Astrocyte (in vitro differentiated cells and primary cell): ENCODE measurements around the gene NUDT16L1. TPM values are rescaled to one million over a fixed set of nuclear protein-coding genes. Genes with fewer than 3 reads are reported as not detected.

Experiments
- DNase-seq: peaks from one replicate; pipeline ENCODE4 v3.0.0-alpha.2; 2010; ENCODE audit warnings: low read depth
- FAIRE-seq: peaks from 2 replicates; lab custom pipeline; 2011; peaks lifted over from hg19 to GRCh38; lab: Jason Lieb, UNC
- H2AFZ ChIP-seq: 2 replicates; pipeline ENCODE4 v1.6.0; 2012; ENCODE audit warnings: low read depth, low read length, inconsistent platforms
- H3K27ac ChIP-seq: 2 replicates; pipeline ENCODE4 v1.5.1; 2011; ENCODE audit warnings: low read depth, low read length, inconsistent platforms
- H3K27me3 ChIP-seq: 2 replicates; pipeline ENCODE4 v1.6.0; 2011; ENCODE audit warnings: low read length, inconsistent platforms; ENCODE audit not compliant: insufficient read depth
- H3K36me3 ChIP-seq: 2 replicates; pipeline ENCODE4 v1.5.1; 2011; ENCODE audit warnings: low read length, inconsistent platforms; ENCODE audit not compliant: insufficient read depth
- H3K4me1 ChIP-seq: 2 replicates; pipeline ENCODE4 v1.5.1; 2011; ENCODE audit warnings: low read length, inconsistent platforms; ENCODE audit not compliant: insufficient read depth
- H3K4me2 ChIP-seq: 2 replicates; pipeline ENCODE4 v1.6.0; 2012; ENCODE audit warnings: low read length, inconsistent platforms
- H3K4me3 ChIP-seq: 2 replicates; pipeline ENCODE4 v1.5.1; 2011; ENCODE audit warnings: low read depth, mild to moderate bottlenecking, low read length, inconsistent platforms; ENCODE audit not compliant: insufficient read depth
- H3K79me2 ChIP-seq: 2 replicates; pipeline ENCODE4 v1.6.0; 2012; ENCODE audit warnings: mild to moderate bottlenecking, low read length, inconsistent platforms; ENCODE audit not compliant: insufficient read depth
- H3K9ac ChIP-seq: 2 replicates; pipeline ENCODE4 v1.6.0; 2012; ENCODE audit warnings: mild to moderate bottlenecking, low read length, inconsistent platforms
- H3K9me3 ChIP-seq: 2 replicates; pipeline ENCODE4 v1.5.1; 2012; ENCODE audit warnings: low read depth, mild to moderate bottlenecking, low read length, inconsistent platforms; ENCODE audit not compliant: insufficient read depth
- H4K20me1 ChIP-seq: 2 replicates; pipeline ENCODE4 v1.6.0; 2012; ENCODE audit warnings: low read length, inconsistent platforms; ENCODE audit not compliant: insufficient read depth
- H3K27ac Mint-ChIP-seq: one replicate; pipeline ENCODE4 v1.8.0; 2021; ENCODE audit warnings: mild to moderate bottlenecking, mixed read lengths; ENCODE audit not compliant: unreplicated experiment
- H3K27me3 Mint-ChIP-seq: one replicate; pipeline ENCODE4 v1.8.0; 2021; ENCODE audit warnings: low read depth, mixed read lengths; ENCODE audit not compliant: unreplicated experiment
- H3K36me3 Mint-ChIP-seq: one replicate; pipeline ENCODE4 v1.8.0; 2021; ENCODE audit warnings: low read depth, mixed read lengths; ENCODE audit not compliant: unreplicated experiment
- H3K4me1 Mint-ChIP-seq: one replicate; pipeline ENCODE4 v1.8.0; 2021; ENCODE audit warnings: low read depth, mixed read lengths; ENCODE audit not compliant: unreplicated experiment
- H3K4me3 Mint-ChIP-seq: one replicate; pipeline ENCODE4 v1.8.0; 2021; ENCODE audit warnings: mild to moderate bottlenecking, moderate library complexity, mixed read lengths; ENCODE audit not compliant: unreplicated experiment
- H3K9me3 Mint-ChIP-seq: one replicate; pipeline ENCODE4 v1.8.0; 2021; ENCODE audit warnings: mild to moderate bottlenecking, mixed read lengths; ENCODE audit not compliant: unreplicated experiment
- EZH2 ChIP-seq: IDR thresholded peaks from 2 replicates; pipeline ENCODE4 v1.6.1; 2012; ENCODE audit warnings: mild to moderate bottlenecking, low read length, inconsistent platforms; ENCODE audit not compliant: insufficient read depth
- total RNA-seq: library from RNA; stranded (reverse); gene quantifications from 2 replicates; pipeline ENCODE4 v1.2.1, GENCODE V29; 2021
- TF ChIP-seq, protein P1 (sequence below): IDR thresholded peaks from 2 replicates; pipeline ENCODE4 v1.5.1; 2011; ENCODE audit warnings: low read depth, mild to moderate bottlenecking, inconsistent platforms, low read length, moderate library complexity; ENCODE audit not compliant: insufficient read depth

NUDT16L1 gene
- total RNA-seq, 1 donor from 2014 or later: 42.2 TPM

DNA sequence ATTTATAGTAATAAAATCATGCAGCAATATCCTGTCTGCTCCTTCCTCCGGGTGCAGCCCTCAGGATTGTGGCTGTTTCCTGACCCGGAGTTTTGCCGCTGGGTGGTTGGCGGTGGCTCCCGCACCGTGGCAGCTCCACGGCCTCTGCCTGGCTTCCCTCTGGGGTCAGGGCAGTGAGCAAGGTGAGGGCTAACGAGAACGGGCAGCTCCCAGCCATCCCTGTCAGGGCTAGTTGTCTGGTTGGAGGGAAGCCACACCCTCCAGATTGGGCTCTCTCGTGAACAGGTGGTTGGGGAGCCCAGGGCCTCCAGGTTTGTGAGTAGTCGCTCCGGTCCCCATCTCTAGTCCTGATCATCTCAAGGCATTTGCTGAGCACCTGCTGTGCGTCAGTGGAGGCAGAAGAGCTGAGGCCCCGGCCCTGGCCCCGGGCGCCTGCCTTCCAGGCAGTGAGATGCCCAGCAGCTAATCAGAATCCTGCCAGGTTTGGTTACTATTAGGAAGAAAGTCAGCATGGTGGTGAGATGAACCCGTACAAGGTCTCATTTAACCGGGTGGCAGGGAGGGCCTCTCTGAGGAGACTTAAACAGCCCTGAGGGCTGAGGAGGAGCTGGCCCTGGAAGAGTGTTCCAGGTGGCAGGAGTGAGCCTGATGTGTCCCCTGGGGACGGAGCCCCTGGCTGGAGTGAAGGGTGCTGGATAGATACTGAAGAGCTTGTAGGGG is 2.3 kb upstream of the NUDT16L1 start:
- Histone ChIP-seq H3K9me3 (no peaks in the 10 kb centered on the region), H3K36me3 (peaks cover 8% of the 10 kb centered on the region), H3K9ac (no peak overlapping the region), H3K79me2 (peaks cover 16% of the 10 kb centered on the region), H4K20me1 (peaks cover 19% of the 10 kb centered on the region), H3K27ac (no peak overlapping the region), H3K4me2 (no peak overlapping the region), H3K27me3 (no peaks in the 10 kb centered on the region), H3K4me1 (peaks cover 10% of the 10 kb centered on the region), H2AFZ (no peak overlapping the region), H3K4me3 (no peak overlapping the region)
- no peaks in the 10 kb centered on the region for H3K27me3 Mint-ChIP-seq
- H3K4me3 Mint-ChIP-seq: no peak overlapping the region
- no peak overlapping the region for H3K27ac Mint-ChIP-seq
- TF ChIP-seq EZH2: no peak
- TF ChIP-seq, protein P1, sequence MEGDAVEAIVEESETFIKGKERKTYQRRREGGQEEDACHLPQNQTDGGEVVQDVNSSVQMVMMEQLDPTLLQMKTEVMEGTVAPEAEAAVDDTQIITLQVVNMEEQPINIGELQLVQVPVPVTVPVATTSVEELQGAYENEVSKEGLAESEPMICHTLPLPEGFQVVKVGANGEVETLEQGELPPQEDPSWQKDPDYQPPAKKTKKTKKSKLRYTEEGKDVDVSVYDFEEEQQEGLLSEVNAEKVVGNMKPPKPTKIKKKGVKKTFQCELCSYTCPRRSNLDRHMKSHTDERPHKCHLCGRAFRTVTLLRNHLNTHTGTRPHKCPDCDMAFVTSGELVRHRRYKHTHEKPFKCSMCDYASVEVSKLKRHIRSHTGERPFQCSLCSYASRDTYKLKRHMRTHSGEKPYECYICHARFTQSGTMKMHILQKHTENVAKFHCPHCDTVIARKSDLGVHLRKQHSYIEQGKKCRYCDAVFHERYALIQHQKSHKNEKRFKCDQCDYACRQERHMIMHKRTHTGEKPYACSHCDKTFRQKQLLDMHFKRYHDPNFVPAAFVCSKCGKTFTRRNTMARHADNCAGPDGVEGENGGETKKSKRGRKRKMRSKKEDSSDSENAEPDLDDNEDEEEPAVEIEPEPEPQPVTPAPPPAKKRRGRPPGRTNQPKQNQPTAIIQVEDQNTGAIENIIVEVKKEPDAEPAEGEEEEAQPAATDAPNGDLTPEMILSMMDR: no peak
- peaks cover 3% of the 10 kb centered on the region for H3K36me3 Mint-ChIP-seq
- no peak for DNase-seq
- H3K4me1 Mint-ChIP-seq: peaks cover 6% of the 10 kb centered on the region
- no peak for FAIRE-seq
- H3K9me3 Mint-ChIP-seq: no peaks in the 10 kb centered on the region

DNA sequence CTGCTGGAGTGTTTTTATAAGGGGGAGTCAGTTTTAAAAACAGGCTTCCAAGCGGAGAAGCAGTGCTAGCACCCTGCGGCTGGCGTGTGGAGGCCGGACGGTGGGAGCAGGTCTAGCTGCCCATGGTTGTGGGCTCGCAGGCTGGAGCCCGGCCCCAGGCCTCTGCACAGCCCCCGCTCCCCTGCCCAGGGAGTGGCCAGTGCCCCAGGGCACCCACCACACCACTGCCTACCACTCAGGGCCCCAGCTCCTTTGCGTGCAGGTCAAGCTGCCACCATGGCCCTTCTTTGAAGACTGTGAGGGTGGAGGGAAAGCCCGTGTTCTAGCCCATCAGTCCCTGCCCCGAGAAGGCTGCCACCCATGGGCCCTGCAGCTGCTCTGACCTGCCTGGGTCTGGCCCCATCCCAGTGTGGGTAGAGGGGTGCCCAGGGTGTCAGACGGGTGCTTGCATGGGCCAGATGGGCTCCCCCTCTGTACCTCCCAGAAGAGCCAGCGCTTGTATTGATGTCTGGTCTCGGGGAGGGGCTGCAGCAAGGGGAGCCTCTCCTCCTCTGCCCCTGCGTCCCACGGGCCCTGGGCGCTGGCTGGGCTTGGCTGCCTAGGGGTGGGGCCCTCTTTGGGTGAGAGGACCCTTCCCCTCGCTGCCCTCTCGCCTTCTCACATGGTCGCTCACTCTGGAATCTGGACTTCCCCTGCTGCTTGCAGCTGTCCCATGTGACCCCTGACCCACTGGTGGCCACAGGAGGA is 1.5 kb upstream of the NUDT16L1 start:
- H4K20me1 ChIP-seq: peaks cover 23% of the 10 kb centered on the region
- no peak overlapping the region for H3K27ac ChIP-seq
- H3K4me3 Mint-ChIP-seq: no peak overlapping the region
- H3K9me3 Mint-ChIP-seq: no peaks in the 10 kb centered on the region
- H3K27ac Mint-ChIP-seq: peak overlapping the region; percentile 58
- no peaks in the 10 kb centered on the region for H3K9me3 ChIP-seq
- H3K9ac ChIP-seq: no peak overlapping the region
- peaks cover 11% of the 10 kb centered on the region for H3K36me3 ChIP-seq
- peaks cover 10% of the 10 kb centered on the region for H3K4me1 ChIP-seq
- no peak overlapping the region for H3K4me3 ChIP-seq
- H3K27me3 Mint-ChIP-seq: no peaks in the 10 kb centered on the region
- H3K36me3 Mint-ChIP-seq: peaks cover 3% of the 10 kb centered on the region
- peaks cover 16% of the 10 kb centered on the region for H3K79me2 ChIP-seq
- no peak for FAIRE-seq
- H2AFZ ChIP-seq: no peak overlapping the region
- DNase-seq: no peak
- H3K27me3 ChIP-seq: no peaks in the 10 kb centered on the region
- no peak overlapping the region for H3K4me2 ChIP-seq
- TF ChIP-seq EZH2: no peak
- TF ChIP-seq, protein P1: no peak
- H3K4me1 Mint-ChIP-seq: peaks cover 6% of the 10 kb centered on the region
